HepG2 (cell line): ENCODE results near the gene DNAJC21. TPM values are rescaled to one million over a fixed set of nuclear protein-coding genes. Genes with fewer than 3 reads are reported as not detected.

Experiments
- GABPA ChIP-seq, 2 experiments: IDR thresholded peaks; 2 replicates each; pipeline ENCODE4 v1.6.1; 2011 to 2016; ENCODE audit warnings: low read depth in 2 of 2, low read length in 1 of 2, missing biosample characterization in 1 of 2, missing genetic modification characterization in 1 of 2
- GMEB1 ChIP-seq: sonication (generic); formaldehyde crosslinking; IDR thresholded peaks from 2 replicates; pipeline ENCODE4 v1.5.1; 2020; ENCODE audit warnings: missing genetic modification reagents, mild to moderate bottlenecking, borderline replicate concordance
- ZNF225 ChIP-seq: sonication (generic); formaldehyde crosslinking; IDR thresholded peaks from 2 replicates; pipeline ENCODE4 v1.4.0; 2020; ENCODE audit warnings: mild to moderate bottlenecking, missing genetic modification reagents
- ZNF280B ChIP-seq: sonication (generic); formaldehyde crosslinking; IDR thresholded peaks from 2 replicates; pipeline ENCODE4 v1.5.0; 2020; ENCODE audit warnings: missing genetic modification reagents, mild to moderate bottlenecking, borderline replicate concordance
- ZNF547 ChIP-seq: sonication (generic); formaldehyde crosslinking; IDR thresholded peaks from 2 replicates; pipeline ENCODE4 v1.5.1; 2020; ENCODE audit warnings: mild to moderate bottlenecking, missing genetic modification reagents
- ZNF713 ChIP-seq: sonication (generic); formaldehyde crosslinking; IDR thresholded peaks from 2 replicates; pipeline ENCODE4 v1.4.0; 2020; ENCODE audit warnings: mild to moderate bottlenecking, missing genetic modification reagents
- ZNF790 ChIP-seq: sonication (generic); formaldehyde crosslinking; IDR thresholded peaks from 2 replicates; pipeline ENCODE4 v1.8.0; 2022; ENCODE audit warnings: missing genetic modification reagents, mild to moderate bottlenecking, borderline replicate concordance
- polyA plus RNA-seq, 8 experiments: library from polyadenylated mRNA; depleted of rRNA in 3 of 8; stranded (reverse) in 7 of 8; unstranded in 1 of 8; fragments of >200 nt; fragmentation: Illumina TruSeq in 4 of 8; extraction: Trizol in 4 of 8; gene quantifications; 2 replicates each; pipeline versions ENCODE4 v1.2.1 to v1.2.3, GENCODE V29; 2011 to 2016; ENCODE audit warnings: low read depth in 4 of 8, missing spikeins in 1 of 8, mixed read lengths in 1 of 8; ENCODE audit not compliant: insufficient read depth in 1 of 8
- total RNA-seq, 5 experiments: library from RNA; depleted of rRNA; stranded (reverse); fragments of >200 nt; fragmentation: Illumina TruSeq; extraction: Trizol; gene quantifications; 2 replicates each; pipeline ENCODE4 v1.2.3, GENCODE V29; 2016; ENCODE audit warnings: low read depth in 1 of 5
- TF ChIP-seq, protein P1 (sequence below): sonication (generic); formaldehyde crosslinking; IDR thresholded peaks from 2 replicates; pipeline ENCODE4 v1.9.0; 2022; ENCODE audit warnings: low read depth, missing genetic modification reagents
- TF ChIP-seq, protein P2 (sequence below): IDR thresholded peaks from 2 replicates; pipeline ENCODE4 v1.6.1; 2016; ENCODE audit warnings: control low read depth
- TF ChIP-seq, protein P3 (sequence below): sonication (generic); formaldehyde crosslinking; IDR thresholded peaks from 2 replicates; pipeline ENCODE4 v1.4.0; 2020; ENCODE audit warnings: missing genetic modification reagents
- TF ChIP-seq, protein P4 (sequence below): sonication (generic); formaldehyde crosslinking; IDR thresholded peaks from 2 replicates; pipeline ENCODE4 v1.4.0; 2020; ENCODE audit warnings: mild to moderate bottlenecking, missing genetic modification reagents
- TF ChIP-seq, protein P5 (sequence below): sonication (generic); formaldehyde crosslinking; IDR thresholded peaks from 2 replicates; pipeline ENCODE4 v1.4.0; 2020; ENCODE audit warnings: missing genetic modification reagents

DNAJC21 gene
- total and polyA plus RNA-seq, 2 of the 13 experiments (the other 11 are each of a cell fraction or from before 2014, with no cell fraction given), result 10.9 to 41.6 TPM

DNA sequence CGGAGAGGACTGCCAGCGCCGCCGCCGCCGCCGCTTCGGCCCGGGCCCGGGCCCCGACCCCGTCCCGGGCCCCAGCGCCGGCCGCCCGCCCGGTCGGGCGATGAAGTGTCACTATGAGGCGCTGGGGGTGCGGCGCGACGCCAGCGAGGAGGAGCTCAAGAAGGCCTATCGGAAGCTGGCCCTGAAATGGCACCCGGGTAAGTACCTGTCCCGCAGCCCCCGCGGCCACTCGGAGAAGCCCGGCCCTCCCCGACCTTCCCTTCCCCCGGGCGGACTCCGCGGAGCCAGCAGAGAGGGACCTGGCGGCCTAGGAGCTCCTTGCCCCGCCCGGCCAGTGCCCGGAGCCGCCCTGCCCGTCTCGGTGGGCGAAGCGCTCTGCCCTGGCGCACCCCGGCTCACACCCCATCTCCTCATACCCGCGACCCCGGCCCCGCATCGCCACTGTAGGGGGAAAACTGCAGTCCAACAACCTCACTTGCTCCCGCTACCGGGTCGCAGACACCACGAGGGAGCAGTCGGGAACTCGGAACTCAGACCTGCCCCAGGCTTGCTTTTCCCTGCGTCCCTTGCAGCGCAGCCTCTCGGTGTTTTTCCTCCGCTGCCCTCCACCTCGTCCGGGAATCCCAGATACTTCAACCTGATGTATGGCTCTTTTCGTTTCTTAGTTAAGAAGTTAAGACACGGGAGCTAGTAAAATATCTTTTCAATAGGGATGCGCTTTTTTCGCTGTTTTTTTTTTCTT is 532 bp downstream of the DNAJC21 start (continued):
- TF ChIP-seq ZNF713 (CRISPR knock-in tag) (no peak), ZNF225 (CRISPR knock-in tag) (no peak), GMEB1 (peak; percentile 45; the same call in 1 of the 2 replicates), ZNF280B (no peak), ZNF790 (no peak), ZNF547 (CRISPR knock-in tag) (peak; percentile 72), GABPA (IDR thresholded peaks at IDR 0.05; ENCODE audit: low read depth, low read length) (no peak; the same call in 1 of the 2 replicates), GABPA (CRISPR knock-in tag; IDR thresholded peaks at IDR 0.05; ENCODE audit: low read depth) (no peak)
- TF ChIP-seq, protein P1, sequence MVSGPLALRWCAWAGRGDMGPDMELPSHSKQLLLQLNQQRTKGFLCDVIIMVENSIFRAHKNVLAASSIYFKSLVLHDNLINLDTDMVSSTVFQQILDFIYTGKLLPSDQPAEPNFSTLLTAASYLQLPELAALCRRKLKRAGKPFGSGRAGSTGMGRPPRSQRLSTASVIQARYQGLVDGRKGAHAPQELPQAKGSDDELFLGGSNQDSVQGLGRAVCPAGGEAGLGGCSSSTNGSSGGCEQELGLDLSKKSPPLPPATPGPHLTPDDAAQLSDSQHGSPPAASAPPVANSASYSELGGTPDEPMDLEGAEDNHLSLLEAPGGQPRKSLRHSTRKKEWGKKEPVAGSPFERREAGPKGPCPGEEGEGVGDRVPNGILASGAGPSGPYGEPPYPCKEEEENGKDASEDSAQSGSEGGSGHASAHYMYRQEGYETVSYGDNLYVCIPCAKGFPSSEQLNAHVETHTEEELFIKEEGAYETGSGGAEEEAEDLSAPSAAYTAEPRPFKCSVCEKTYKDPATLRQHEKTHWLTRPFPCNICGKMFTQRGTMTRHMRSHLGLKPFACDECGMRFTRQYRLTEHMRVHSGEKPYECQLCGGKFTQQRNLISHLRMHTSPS (CRISPR knock-in tag), result no peak
- TF ChIP-seq, protein P2, sequence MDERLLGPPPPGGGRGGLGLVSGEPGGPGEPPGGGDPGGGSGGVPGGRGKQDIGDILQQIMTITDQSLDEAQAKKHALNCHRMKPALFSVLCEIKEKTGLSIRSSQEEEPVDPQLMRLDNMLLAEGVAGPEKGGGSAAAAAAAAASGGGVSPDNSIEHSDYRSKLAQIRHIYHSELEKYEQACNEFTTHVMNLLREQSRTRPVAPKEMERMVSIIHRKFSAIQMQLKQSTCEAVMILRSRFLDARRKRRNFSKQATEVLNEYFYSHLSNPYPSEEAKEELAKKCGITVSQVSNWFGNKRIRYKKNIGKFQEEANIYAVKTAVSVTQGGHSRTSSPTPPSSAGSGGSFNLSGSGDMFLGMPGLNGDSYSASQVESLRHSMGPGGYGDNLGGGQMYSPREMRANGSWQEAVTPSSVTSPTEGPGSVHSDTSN, result no peak
- TF ChIP-seq, protein P3, sequence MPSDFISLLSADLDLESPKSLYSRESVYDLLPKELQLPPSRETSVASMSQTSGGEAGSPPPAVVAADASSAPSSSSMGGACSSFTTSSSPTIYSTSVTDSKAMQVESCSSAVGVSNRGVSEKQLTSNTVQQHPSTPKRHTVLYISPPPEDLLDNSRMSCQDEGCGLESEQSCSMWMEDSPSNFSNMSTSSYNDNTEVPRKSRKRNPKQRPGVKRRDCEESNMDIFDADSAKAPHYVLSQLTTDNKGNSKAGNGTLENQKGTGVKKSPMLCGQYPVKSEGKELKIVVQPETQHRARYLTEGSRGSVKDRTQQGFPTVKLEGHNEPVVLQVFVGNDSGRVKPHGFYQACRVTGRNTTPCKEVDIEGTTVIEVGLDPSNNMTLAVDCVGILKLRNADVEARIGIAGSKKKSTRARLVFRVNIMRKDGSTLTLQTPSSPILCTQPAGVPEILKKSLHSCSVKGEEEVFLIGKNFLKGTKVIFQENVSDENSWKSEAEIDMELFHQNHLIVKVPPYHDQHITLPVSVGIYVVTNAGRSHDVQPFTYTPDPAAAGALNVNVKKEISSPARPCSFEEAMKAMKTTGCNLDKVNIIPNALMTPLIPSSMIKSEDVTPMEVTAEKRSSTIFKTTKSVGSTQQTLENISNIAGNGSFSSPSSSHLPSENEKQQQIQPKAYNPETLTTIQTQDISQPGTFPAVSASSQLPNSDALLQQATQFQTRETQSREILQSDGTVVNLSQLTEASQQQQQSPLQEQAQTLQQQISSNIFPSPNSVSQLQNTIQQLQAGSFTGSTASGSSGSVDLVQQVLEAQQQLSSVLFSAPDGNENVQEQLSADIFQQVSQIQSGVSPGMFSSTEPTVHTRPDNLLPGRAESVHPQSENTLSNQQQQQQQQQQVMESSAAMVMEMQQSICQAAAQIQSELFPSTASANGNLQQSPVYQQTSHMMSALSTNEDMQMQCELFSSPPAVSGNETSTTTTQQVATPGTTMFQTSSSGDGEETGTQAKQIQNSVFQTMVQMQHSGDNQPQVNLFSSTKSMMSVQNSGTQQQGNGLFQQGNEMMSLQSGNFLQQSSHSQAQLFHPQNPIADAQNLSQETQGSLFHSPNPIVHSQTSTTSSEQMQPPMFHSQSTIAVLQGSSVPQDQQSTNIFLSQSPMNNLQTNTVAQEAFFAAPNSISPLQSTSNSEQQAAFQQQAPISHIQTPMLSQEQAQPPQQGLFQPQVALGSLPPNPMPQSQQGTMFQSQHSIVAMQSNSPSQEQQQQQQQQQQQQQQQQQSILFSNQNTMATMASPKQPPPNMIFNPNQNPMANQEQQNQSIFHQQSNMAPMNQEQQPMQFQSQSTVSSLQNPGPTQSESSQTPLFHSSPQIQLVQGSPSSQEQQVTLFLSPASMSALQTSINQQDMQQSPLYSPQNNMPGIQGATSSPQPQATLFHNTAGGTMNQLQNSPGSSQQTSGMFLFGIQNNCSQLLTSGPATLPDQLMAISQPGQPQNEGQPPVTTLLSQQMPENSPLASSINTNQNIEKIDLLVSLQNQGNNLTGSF (CRISPR knock-in tag), result no peak
- TF ChIP-seq, protein P4, sequence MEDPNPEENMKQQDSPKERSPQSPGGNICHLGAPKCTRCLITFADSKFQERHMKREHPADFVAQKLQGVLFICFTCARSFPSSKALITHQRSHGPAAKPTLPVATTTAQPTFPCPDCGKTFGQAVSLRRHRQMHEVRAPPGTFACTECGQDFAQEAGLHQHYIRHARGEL (CRISPR knock-in tag), result no peak
- TF ChIP-seq, protein P5, sequence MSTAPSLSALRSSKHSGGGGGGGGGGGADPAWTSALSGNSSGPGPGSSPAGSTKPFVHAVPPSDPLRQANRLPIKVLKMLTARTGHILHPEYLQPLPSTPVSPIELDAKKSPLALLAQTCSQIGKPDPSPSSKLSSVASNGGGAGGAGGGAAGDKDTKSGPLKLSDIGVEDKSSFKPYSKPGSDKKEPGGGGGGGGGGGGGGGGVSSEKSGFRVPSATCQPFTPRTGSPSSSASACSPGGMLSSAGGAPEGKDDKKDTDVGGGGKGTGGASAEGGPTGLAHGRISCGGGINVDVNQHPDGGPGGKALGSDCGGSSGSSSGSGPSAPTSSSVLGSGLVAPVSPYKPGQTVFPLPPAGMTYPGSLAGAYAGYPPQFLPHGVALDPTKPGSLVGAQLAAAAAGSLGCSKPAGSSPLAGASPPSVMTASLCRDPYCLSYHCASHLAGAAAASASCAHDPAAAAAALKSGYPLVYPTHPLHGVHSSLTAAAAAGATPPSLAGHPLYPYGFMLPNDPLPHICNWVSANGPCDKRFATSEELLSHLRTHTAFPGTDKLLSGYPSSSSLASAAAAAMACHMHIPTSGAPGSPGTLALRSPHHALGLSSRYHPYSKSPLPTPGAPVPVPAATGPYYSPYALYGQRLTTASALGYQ (CRISPR knock-in tag), result no peak
